ENCODE results near the gene CCDC93.

The CCDC93 gene

GRCh38 chr2:117879003-117879402 is 134.9 kb downstream of the CCDC93 start:
- no peak for DNase-seq

DNA sequence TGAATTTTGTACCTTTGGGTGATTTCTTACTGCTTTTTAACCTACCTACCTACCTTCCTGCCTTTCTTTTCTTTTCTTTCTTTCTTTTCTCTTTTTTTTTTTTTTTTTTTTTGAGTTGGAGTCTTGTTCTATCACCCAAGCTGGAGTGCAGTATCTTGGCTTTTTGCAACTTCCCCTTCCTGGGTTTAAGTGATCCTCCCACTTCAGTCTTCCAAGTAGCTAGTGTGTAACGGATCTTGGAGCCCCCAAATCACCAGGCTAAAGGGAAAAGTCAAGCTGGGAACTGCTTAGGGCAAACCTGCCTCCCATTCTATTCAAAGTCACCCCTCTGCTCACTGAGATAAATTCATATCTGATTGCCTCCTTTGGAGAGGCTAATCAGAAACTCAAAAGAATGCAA is 138.1 kb downstream of the CCDC93 start:
- DNase-seq: no peak
